ENCODE results near the gene RNF183. TPM values are rescaled to one million over a fixed set of nuclear protein-coding genes. Genes with fewer than 3 reads are reported as not detected.
"Not testable (repeated sequence)": the region's sequence is repeated elsewhere in the genome, so short reads cannot be mapped to it uniquely, and the experiment has no call there.

The RNF183 gene
- total RNA-seq, 4 donors from 2014 or later = 0.35 TPM; not detected in 3

DNA sequence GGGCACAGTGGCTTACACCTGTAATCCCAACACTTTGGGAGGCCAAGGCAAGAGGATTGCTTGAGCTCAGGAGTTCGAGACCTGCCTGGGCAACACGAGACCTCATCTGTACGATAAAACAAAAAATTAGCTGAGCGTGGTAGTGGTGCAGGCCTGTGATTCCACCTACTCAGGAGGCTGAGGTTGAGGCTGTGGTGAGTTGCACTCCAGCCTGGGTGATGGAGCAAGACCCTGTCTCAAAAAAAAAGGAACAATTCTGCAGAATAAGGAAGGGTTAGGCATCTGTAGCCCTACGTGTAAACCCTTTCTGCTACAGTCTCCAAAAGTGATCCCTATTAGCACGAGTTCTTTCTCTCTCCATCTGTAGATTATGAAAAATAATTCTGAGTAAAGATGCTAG lies 47.7 kb downstream of the RNF183 start:
- no peaks in the 10 kb centered on the region for H3K4me1 ChIP-seq
- DNase-seq = no peak
- H3K4me3 ChIP-seq = no peak overlapping the region
- no peak overlapping the region for H3K27ac ChIP-seq
- H3K27me3 ChIP-seq = no peaks in the 10 kb centered on the region
- H3K36me3 ChIP-seq = peaks cover 0 to 36% (median 0%) of the 10 kb centered on the region in 3 donors
- H3K9me3 ChIP-seq = no peaks in the 10 kb centered on the region
- no peak for TF ChIP-seq POLR2A (IDR thresholded peaks at IDR 0.05)
- TF ChIP-seq, protein P1, sequence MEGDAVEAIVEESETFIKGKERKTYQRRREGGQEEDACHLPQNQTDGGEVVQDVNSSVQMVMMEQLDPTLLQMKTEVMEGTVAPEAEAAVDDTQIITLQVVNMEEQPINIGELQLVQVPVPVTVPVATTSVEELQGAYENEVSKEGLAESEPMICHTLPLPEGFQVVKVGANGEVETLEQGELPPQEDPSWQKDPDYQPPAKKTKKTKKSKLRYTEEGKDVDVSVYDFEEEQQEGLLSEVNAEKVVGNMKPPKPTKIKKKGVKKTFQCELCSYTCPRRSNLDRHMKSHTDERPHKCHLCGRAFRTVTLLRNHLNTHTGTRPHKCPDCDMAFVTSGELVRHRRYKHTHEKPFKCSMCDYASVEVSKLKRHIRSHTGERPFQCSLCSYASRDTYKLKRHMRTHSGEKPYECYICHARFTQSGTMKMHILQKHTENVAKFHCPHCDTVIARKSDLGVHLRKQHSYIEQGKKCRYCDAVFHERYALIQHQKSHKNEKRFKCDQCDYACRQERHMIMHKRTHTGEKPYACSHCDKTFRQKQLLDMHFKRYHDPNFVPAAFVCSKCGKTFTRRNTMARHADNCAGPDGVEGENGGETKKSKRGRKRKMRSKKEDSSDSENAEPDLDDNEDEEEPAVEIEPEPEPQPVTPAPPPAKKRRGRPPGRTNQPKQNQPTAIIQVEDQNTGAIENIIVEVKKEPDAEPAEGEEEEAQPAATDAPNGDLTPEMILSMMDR (IDR thresholded peaks at IDR 0.05) = no peak

DNA sequence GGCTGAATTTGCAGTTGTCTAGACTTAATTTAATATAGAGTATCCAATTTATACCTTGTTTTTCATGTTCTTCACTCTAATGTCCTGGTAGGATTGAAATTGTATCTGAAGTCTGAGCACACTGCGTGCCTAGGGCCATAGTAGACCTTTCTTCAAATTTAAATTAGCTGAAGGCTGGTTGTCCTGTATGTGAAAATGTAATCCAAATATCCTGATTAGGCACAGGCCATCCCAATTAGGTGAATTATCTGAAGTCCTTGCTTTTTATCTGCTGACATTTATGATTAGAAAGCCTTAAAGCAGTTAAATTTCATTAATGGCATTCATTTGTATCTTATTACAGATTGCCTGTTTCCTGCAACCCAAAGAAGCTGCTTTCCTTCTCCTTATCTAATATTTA lies 48.2 kb downstream of the RNF183 start:
- TF ChIP-seq, protein P1 (IDR thresholded peaks at IDR 0.05) = no peak
- no peak for TF ChIP-seq POLR2A (IDR thresholded peaks at IDR 0.05)
- Histone ChIP-seq H3K27me3 (no peaks in the 10 kb centered on the region), H3K36me3 (peaks cover 0 to 32% (median 0%) of the 10 kb centered on the region in 3 donors), H3K4me3 (no peak overlapping the region), H3K9me3 (no peaks in the 10 kb centered on the region), H3K27ac (no peak overlapping the region), H3K4me1 (no peaks in the 10 kb centered on the region)
- DNase-seq = no peak

GRCh38 chr9:113250807-113251206 lies 52.4 kb downstream of the RNF183 start:
- Histone ChIP-seq H3K9me3 (no peaks in the 10 kb centered on the region), H3K4me1 (no peaks in the 10 kb centered on the region), H3K36me3 (no peaks in the 10 kb centered on the region), H3K4me3 (no peak overlapping the region), H3K27ac (no peak overlapping the region), H3K27me3 (no peaks in the 10 kb centered on the region)
- no peak for DNase-seq
- no peak for TF ChIP-seq POLR2A (IDR thresholded peaks at IDR 0.05)
- TF ChIP-seq, protein P1 (IDR thresholded peaks at IDR 0.05) = no peak

DNA sequence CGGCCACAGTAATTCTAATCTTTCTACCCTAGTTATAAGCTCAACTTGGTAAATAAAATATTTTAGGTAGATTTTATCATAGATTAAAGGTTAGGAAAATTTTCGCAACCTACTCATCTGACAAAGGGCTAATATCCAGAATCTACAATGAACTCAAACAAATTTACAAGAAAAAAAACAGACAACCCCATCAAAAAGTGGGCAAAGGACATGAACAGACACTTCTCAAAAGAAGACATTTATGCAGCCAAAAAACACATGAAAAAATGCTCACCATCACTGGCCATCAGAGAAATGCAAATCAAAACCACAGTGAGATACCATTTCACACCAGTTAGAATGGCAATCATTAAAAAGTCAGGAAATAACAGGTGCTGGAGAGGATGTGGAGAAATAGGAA lies 53.5 kb downstream of the RNF183 start:
- not testable (repeated sequence) for DNase-seq, H3K27me3 ChIP-seq, H3K9me3 ChIP-seq, H3K27ac ChIP-seq, H3K36me3 ChIP-seq, H3K4me3 ChIP-seq, H3K4me1 ChIP-seq

GRCh38 chr9:113247640-113248039 lies 55.5 kb downstream of the RNF183 start:
- no peak for TF ChIP-seq POLR2A (IDR thresholded peaks at IDR 0.05)
- TF ChIP-seq, protein P1 (IDR thresholded peaks at IDR 0.05) = no peak
- Histone ChIP-seq H3K27ac (no peak overlapping the region), H3K9me3 (no peaks in the 10 kb centered on the region), H3K4me3 (no peak overlapping the region), H3K36me3 (no peaks in the 10 kb centered on the region), H3K27me3 (no peaks in the 10 kb centered on the region), H3K4me1 (no peaks in the 10 kb centered on the region)
- DNase-seq = no peak

Other genes starting within 250 kb of the RNF183 start
- 1 to 10 TPM in 2 of 4 donors, under 1 TPM in 2; 0.53 to 3.3 (median 1.0) TPM for gene ZFP37, start 246.7 kb downstream of the RNF183 start, total RNA-seq
- gene SLC31A2, start 152.4 kb downstream of the RNF183 start, total RNA-seq = 100 to 1,000 TPM in 1 of 4 donors, 10 to 100 TPM in 3; 12.4 to 116 (median 56.2) TPM
- 10 to 100 TPM; 25.9 to 44.6 (median 32.5) TPM for gene FKBP15, start 82.1 kb downstream of the RNF183 start, total RNA-seq
- gene SLC31A1, start 81.8 kb downstream of the RNF183 start, total RNA-seq = 10 to 100 TPM in 3 of 4 donors, 1 to 10 TPM in 1; 7.4 to 82.7 (median 50.6) TPM
- gene CDC26, start 27.8 kb downstream of the RNF183 start, total RNA-seq = 10 to 100 TPM; 13.6 to 28.4 (median 25.0) TPM
- 10 to 100 TPM; 11.4 to 33.0 (median 19.5) TPM for gene PRPF4, start 27.7 kb downstream of the RNF183 start, total RNA-seq
- gene WDR31, start 36.9 kb upstream of the RNF183 start, total RNA-seq = 1 to 10 TPM in 3 of 4 donors, not detected in 1; 1.1 to 3.5 (median 2.5) TPM
- 10 to 100 TPM; 11.6 to 20.8 (median 15.8) TPM for gene BSPRY, start 46.2 kb upstream of the RNF183 start, total RNA-seq
- 100 to 1,000 TPM in 3 of 4 donors, 10 to 100 TPM in 1; 56.1 to 258 (median 237) TPM for gene HDHD3, start 73.6 kb upstream of the RNF183 start, total RNA-seq
- 10 to 100 TPM; 44.6 to 81.4 (median 62.2) TPM for gene ALAD, start 97.9 kb upstream of the RNF183 start, total RNA-seq
- gene POLE3, start 107.3 kb upstream of the RNF183 start, total RNA-seq = 10 to 100 TPM; 13.8 to 56.9 (median 16.4) TPM
- 1 to 10 TPM in 3 of 4 donors, not detected in 1; 1.1 to 5.0 (median 1.2) TPM for gene C9orf43, start 107.4 kb upstream of the RNF183 start, total RNA-seq
- gene RGS3, start 160.4 kb upstream of the RNF183 start, total RNA-seq = 100 to 1,000 TPM in 2 of 4 donors, 10 to 100 TPM in 2; 55.3 to 113 (median 88.6) TPM

Data from Peyer's patch (tissue), 4 donors.